NCI-H2029 treated with DMSO at 0.1 percent for 48 hours (cell line): Measurements from ENCODE around the gene AMPH.
"Not testable (repeated sequence)": the region's sequence is repeated elsewhere in the genome, so short reads cannot be mapped to it uniquely, and the experiment has no call there.

Experiments used
- DNase-seq: peaks from one replicate; lab custom pipeline; 2025; lab: John Stamatoyannopoulos, UW

AMPH gene

GRCh38 chr7:38628630-38629385, 2.4 kb downstream of the AMPH start:
- no peak for DNase-seq

GRCh38 chr7:38625866-38626265, 5.3 kb downstream of the AMPH start:
- DNase-seq: no peak

- no peak for DNase-seq
These were observed 15.5 kb downstream of the AMPH start for GRCh38 chr7:38615665-38616064.

- DNase-seq: no peak
These were observed 23.7 kb downstream of the AMPH start for GRCh38 chr7:38607466-38607865.

- peak; percentile 56 for DNase-seq
These were observed 30.4 kb downstream of the AMPH start for GRCh38 chr7:38600741-38601140.

- DNase-seq: no peak
These were observed 36.2 kb downstream of the AMPH start for GRCh38 chr7:38594949-38595348.

GRCh38 chr7:38592737-38593288, 38.4 kb downstream of the AMPH start:
- DNase-seq: no peak

GRCh38 chr7:38585572-38586354, 45.4 kb downstream of the AMPH start:
- DNase-seq: no peak

- DNase-seq: no peak
These were observed 46.5 kb downstream of the AMPH start for GRCh38 chr7:38584443-38585210.

GRCh38 chr7:38580485-38580884, 50.7 kb downstream of the AMPH start:
- DNase-seq: no peak

GRCh38 chr7:38574086-38574485, 57.1 kb downstream of the AMPH start:
- no peak for DNase-seq

GRCh38 chr7:38571620-38572019, 59.6 kb downstream of the AMPH start:
- not testable (repeated sequence) for DNase-seq

- no peak for DNase-seq
These were observed 62.7 kb downstream of the AMPH start for GRCh38 chr7:38568497-38568896.

GRCh38 chr7:38565289-38565688, 65.9 kb downstream of the AMPH start:
- no peak for DNase-seq

- DNase-seq: no peak
These were observed 67.4 kb downstream of the AMPH start for GRCh38 chr7:38563741-38564140.

GRCh38 chr7:38561166-38561565, 70.0 kb downstream of the AMPH start:
- no peak for DNase-seq

- no peak for DNase-seq
These were observed 72.3 kb downstream of the AMPH start for GRCh38 chr7:38558761-38559345.

- no peak for DNase-seq
These were observed 76.6 kb downstream of the AMPH start for GRCh38 chr7:38554586-38554985.

GRCh38 chr7:38550836-38551235, 80.3 kb downstream of the AMPH start:
- no peak for DNase-seq

- DNase-seq: no peak
These were observed 82.6 kb downstream of the AMPH start for GRCh38 chr7:38548605-38549004.

GRCh38 chr7:38546763-38547162, 84.4 kb downstream of the AMPH start:
- no peak for DNase-seq

- DNase-seq: no peak
These were observed 85.2 kb downstream of the AMPH start for GRCh38 chr7:38545977-38546376.
